Measurements from ENCODE around the gene MTMR12.
"Not testable (repeated sequence)": the region's sequence is repeated elsewhere in the genome, so short reads cannot be mapped to it uniquely, and the experiment has no call there.

Gene MTMR12

GRCh38 chr5:32230356-32231099 is 82.2 kb downstream of the MTMR12 start:
- no peak for DNase-seq

DNA sequence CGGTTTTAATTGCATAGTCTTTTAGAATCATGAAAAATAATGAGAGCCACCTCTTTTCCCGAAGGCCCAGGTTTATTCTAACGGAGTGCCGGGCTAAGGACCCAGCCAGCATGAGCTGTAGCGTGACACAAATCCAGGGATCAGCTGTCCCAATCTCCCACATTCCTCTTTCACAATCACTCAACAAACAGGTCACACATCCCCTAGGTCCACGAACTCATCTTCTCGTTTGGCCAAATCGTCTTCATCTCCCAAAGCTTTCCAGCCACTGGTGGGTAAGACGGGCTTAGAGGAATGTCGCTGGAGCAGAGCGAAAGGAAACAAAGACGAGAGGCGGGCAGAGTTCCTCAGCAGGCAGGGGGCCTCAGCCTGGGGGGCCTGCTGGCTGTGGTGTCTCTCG is 83.2 kb downstream of the MTMR12 start:
- no peak for DNase-seq

DNA sequence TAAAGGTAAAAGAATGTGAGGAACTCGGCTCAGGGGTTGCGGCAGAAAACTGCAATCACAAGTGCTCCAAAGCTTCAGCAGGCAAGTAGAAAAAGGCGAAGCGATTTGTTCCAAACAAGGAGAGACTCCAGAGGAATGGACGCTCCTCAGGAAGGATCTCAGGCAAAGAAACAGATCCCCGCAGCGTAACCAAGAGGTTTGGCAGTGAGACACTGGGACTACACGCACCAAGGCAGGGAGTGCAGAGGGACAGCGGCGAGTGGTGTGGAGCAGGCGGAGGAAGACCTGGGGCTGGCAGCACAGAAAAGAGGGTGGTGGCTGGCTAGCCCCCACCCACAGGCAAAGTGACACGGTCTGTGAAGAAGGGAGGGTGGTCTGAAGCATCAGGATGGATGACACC is 83.9 kb downstream of the MTMR12 start:
- no peak for DNase-seq

DNA sequence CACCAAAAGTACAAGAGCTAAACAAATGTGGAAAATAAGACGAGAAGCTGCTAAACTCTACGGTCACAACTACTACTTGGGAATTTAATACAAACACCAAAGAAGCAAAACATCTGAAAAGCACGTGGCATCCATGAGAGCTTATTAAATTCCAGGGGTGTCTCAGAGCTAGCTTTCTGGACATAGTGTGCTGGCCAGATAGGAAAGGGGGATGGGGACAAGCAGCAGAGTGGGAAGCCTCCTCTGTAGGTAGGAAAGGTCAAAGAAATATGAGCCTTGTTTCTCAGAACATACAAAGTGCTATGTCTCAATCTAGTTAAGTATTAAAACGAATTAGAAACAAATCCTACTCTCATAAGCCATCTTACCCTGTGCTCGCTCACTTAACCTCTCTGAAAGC is 87.3 kb downstream of the MTMR12 start:
- no peak for DNase-seq

DNA sequence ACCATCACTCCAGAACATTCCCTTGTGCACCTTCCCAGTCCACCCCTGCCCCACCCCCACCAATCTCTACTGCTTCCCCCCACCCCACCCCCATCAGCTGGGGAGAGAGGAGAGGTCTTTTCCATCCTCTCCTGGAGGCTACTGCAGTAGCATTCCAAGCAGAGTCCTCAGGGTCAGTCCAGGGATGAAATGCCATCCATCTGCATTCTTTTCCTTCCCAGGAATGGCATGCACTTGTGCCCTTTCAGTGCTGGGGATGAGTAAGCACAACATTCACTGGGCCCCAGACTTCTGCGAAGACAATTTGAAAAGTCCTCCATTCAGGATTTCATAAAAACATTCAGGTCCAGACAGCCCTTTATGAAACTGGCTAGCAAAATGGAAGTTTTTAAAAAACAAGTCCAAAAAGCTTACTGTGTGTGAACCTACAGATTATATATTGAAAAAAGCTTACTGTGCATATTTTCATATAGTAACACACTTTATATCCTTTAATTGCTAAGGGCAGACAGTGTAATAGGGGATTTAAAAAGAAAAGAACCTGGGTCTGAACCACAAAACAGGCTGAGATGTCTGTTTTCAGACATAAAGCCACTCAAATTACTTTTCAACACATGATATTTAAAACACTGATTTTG is 88.6 kb downstream of the MTMR12 start:
- DNase-seq: no peak

DNA sequence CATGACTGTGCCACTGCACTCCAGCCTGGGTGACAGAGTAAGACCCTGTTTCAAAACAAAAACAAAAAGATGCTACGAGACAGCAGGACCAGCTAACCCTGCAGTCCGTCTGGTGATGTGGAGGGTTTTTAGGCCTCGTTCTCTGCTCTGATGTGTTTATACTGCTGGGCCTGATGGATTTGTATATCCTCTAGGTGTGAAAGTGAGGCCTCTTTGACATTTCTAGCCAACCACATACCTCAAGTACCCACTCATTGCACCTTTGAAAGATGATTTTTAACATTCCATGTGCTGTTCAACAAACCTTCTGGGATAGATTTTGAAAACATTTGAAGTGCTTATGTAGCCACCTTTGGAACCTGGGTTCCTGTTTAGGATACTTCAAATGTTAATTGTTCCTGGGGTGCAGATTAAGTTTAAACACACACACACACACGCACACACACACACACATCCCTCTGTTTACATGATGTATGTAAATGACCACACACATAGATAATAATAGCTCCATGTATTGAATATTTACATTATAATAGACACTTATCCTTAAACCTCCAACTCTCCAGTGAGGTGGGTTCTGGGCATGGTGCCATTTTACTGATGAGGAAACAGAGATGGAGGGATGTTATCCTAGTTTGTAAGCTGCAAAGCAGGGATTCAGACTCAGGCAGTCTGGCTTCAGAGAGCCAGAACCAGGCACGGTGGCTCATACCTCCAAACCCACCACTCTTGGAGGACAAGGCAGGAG is 89.8 kb downstream of the MTMR12 start:
- no peak for DNase-seq

DNA sequence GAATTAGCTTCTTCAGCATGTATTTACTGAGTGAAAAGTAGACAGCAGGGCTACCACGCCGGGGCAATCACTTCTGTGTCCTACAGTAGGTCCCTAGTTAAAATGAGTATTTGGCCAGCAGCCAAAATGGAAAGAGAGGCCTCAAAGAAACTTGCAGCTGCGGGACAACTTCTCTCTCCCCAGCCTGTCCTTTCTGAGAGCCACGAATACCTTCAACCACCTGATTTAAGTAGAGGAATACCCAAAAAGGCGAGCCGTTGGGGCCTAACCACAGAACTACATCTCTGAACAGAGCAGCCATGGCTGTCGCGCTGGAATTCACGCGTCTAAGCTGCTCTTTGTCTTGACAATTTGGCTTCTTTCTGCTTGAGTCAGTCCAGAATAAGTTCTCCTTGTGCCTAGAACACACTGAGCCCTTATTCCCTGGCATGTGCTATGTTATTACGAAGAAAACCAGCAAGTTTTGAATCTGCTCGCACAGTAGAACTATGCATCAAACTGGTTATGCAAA is 94.8 kb downstream of the MTMR12 start:
- DNase-seq: no peak

DNA sequence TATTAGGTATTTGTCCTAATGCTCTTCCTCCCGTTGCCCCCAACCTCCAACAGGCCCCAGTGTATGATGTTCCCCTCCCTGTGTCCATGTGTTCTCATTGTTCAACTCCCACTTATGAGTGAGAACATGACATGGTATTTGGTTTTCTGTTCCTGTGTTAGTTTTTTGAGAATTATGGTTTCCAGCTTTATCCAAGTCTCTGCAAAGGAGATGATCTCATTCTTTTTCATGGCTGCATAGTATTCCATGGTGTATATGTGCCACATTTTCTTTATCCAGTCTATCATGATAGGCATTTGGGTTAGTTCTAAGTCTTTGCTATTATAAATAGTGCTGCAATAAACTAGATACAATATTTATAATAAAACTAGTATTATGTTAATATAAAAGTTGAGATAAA is 98.4 kb downstream of the MTMR12 start:
- DNase-seq: not testable (repeated sequence)

- no peak for DNase-seq
These were observed 102.6 kb downstream of the MTMR12 start for GRCh38 chr5:32210151-32210550.

GRCh38 chr5:32208837-32209236 is 103.9 kb downstream of the MTMR12 start:
- DNase-seq: not testable (repeated sequence)

GRCh38 chr5:32207355-32207634 is 105.4 kb downstream of the MTMR12 start:
- DNase-seq: no peak

GRCh38 chr5:32206509-32207354 is 106.0 kb downstream of the MTMR12 start:
- DNase-seq: no peak

- no peak for DNase-seq
These were observed 106.7 kb downstream of the MTMR12 start for GRCh38 chr5:32206053-32206452.

DNA sequence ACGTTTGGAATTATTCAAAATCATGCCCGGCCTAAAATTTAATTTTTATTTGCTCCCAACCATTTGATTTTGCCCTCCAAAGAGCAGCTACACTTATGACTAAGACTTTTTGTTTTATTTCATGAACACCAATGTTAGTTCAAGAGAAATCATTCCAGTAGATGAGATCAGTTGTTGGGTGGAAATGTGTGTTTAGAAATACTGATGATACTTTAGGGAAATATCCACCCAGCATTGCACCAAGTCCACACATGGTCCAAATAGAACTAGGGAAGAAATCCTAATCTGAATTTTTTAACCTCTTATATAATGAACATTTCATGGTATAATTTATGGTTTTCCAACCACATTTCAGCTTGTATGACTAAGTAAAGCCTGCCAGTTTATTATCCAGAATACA is 110.3 kb downstream of the MTMR12 start:
- DNase-seq: no peak

GRCh38 chr5:32201122-32201753 is 111.5 kb downstream of the MTMR12 start:
- no peak for DNase-seq

- DNase-seq: no peak
These were observed 115.7 kb downstream of the MTMR12 start for GRCh38 chr5:32197032-32197431.

- DNase-seq: no peak
These were observed 117.5 kb downstream of the MTMR12 start for GRCh38 chr5:32195265-32195664.

DNA sequence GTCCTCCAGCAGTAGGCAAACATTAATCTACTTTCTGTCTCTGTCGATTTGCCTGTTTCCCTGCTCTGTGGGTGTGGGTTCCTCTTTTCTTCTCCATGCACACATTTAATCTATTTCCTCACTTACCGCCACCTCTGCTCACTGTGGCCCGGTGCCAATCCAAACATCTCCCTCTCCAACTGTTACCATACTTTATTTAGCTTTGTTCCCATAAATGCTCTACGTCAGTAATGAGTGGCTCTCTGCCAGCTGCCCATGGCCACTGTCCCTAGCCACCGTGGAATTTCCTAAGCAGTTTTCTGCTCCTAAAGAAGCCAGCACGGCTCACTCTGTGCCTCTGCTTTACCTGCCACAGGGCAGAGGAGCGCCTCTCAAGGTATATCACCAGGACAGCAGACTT is 119.1 kb downstream of the MTMR12 start:
- DNase-seq: no peak

GRCh38 chr5:32190095-32190494 is 122.6 kb downstream of the MTMR12 start:
- DNase-seq: no peak

DNA sequence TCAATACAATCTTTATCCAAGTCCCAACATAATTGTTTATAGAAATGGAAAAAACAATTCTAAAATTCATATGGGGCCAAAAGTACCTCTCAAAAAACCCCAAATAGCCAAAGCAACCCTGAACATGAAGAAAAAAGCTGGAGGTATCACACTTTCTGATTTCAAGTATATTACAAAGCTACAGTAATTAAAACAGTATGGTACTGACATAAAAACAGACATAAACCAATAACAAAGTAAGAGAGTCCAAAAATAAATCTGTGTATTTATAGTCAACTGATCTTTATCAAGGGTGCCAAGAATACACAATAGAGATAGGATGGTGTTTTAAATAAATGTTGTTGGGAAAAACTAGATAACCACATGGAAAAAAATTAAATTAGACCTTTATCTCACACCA is 125.1 kb downstream of the MTMR12 start:
- DNase-seq: no peak

- no peak for DNase-seq
These were observed 130.2 kb downstream of the MTMR12 start for GRCh38 chr5:32182463-32183063.
